Measurements from ENCODE around the gene CLEC2L. TPM values are rescaled to one million over a fixed set of nuclear protein-coding genes. Genes with fewer than 3 reads are reported as not detected.
A peak's percentile ranks its signal among the peaks of the same experiment; 100 is the strongest.

CLEC2L gene
- total RNA-seq, 1 donor from 2014 or later = not detected

GRCh38 chr7:139525239-139525638, 1.8 kb downstream of the CLEC2L start:
- H3K4me3 ChIP-seq (ENCODE audit: insufficient read depth, low read depth, low read length) = no peak overlapping the region
- H3K4me1 Mint-ChIP-seq (ENCODE audit: low read depth, unreplicated experiment) = peaks cover 7% of the 10 kb centered on the region
- no peak for DNase-seq (ENCODE audit: low read depth)
- no peak for FAIRE-seq
- H3K36me3 ChIP-seq (ENCODE audit: insufficient read depth, low read length) = no peaks in the 10 kb centered on the region
- H3K9ac ChIP-seq (ENCODE audit: low read length) = no peak overlapping the region
- H4K20me1 ChIP-seq (ENCODE audit: insufficient read depth, low read length) = no peaks in the 10 kb centered on the region
- peaks cover 2% of the 10 kb centered on the region for H3K36me3 Mint-ChIP-seq (ENCODE audit: low read depth, unreplicated experiment)
- H3K4me1 ChIP-seq (ENCODE audit: insufficient read depth, low read length) = peaks cover 9% of the 10 kb centered on the region
- no peak overlapping the region for H3K4me2 ChIP-seq (ENCODE audit: low read length)
- H3K27me3 Mint-ChIP-seq (ENCODE audit: low read depth, unreplicated experiment) = peaks cover 60% of the 10 kb centered on the region
- peaks cover 25% of the 10 kb centered on the region for H3K27me3 ChIP-seq (ENCODE audit: insufficient read depth, low read length)
- H3K27ac Mint-ChIP-seq (ENCODE audit: unreplicated experiment) = no peak overlapping the region
- no peak overlapping the region for H2AFZ ChIP-seq (ENCODE audit: low read depth, low read length)
- H3K9me3 Mint-ChIP-seq (ENCODE audit: unreplicated experiment) = peaks cover 5% of the 10 kb centered on the region
- H3K27ac ChIP-seq (ENCODE audit: low read depth, low read length) = no peak overlapping the region
- no peak overlapping the region for H3K4me3 Mint-ChIP-seq (ENCODE audit: unreplicated experiment)
- no peaks in the 10 kb centered on the region for H3K9me3 ChIP-seq (ENCODE audit: insufficient read depth, low read depth, low read length)
- no peaks in the 10 kb centered on the region for H3K79me2 ChIP-seq (ENCODE audit: insufficient read depth, low read length)
- no peak for TF ChIP-seq CTCF (IDR thresholded peaks at IDR 0.05; ENCODE audit: insufficient read depth, low read depth, low read length)
- no peak for TF ChIP-seq EZH2 (IDR thresholded peaks at IDR 0.05; ENCODE audit: insufficient read depth, low read length)

GRCh38 chr7:139525750-139526149, 2.3 kb downstream of the CLEC2L start:
- Histone ChIP-seq H3K36me3 (ENCODE audit: insufficient read depth, low read length) (no peaks in the 10 kb centered on the region), H3K4me3 (ENCODE audit: insufficient read depth, low read depth, low read length) (no peak overlapping the region), H4K20me1 (ENCODE audit: insufficient read depth, low read length) (no peaks in the 10 kb centered on the region), H3K4me2 (ENCODE audit: low read length) (no peak overlapping the region), H3K9ac (ENCODE audit: low read length) (no peak overlapping the region), H3K9me3 (ENCODE audit: insufficient read depth, low read depth, low read length) (no peaks in the 10 kb centered on the region), H2AFZ (ENCODE audit: low read depth, low read length) (no peak overlapping the region), H3K4me1 (ENCODE audit: insufficient read depth, low read length) (peaks cover 9% of the 10 kb centered on the region), H3K27ac (ENCODE audit: low read depth, low read length) (no peak overlapping the region), H3K79me2 (ENCODE audit: insufficient read depth, low read length) (no peaks in the 10 kb centered on the region), H3K27me3 (ENCODE audit: insufficient read depth, low read length) (peaks cover 25% of the 10 kb centered on the region)
- no peak for TF ChIP-seq CTCF (IDR thresholded peaks at IDR 0.05; ENCODE audit: insufficient read depth, low read depth, low read length)
- no peak for TF ChIP-seq EZH2 (IDR thresholded peaks at IDR 0.05; ENCODE audit: insufficient read depth, low read length)
- Mint-ChIP-seq H3K27ac (ENCODE audit: unreplicated experiment) (no peak overlapping the region), H3K27me3 (ENCODE audit: low read depth, unreplicated experiment) (peaks cover 63% of the 10 kb centered on the region), H3K9me3 (ENCODE audit: unreplicated experiment) (peaks cover 5% of the 10 kb centered on the region), H3K4me1 (ENCODE audit: low read depth, unreplicated experiment) (peaks cover 7% of the 10 kb centered on the region), H3K36me3 (ENCODE audit: low read depth, unreplicated experiment) (peaks cover 2% of the 10 kb centered on the region), H3K4me3 (ENCODE audit: unreplicated experiment) (no peak overlapping the region)
- no peak for FAIRE-seq
- no peak for DNase-seq (ENCODE audit: low read depth)

GRCh38 chr7:139526578-139527544, 3.4 kb downstream of the CLEC2L start:
- H3K4me3 Mint-ChIP-seq (ENCODE audit: unreplicated experiment) = no peak overlapping the region
- FAIRE-seq = peak; percentile 70

More at GRCh38 chr7:139526578-139527544, 3.4 kb downstream of the CLEC2L start:
- peak; percentile 96 for DNase-seq (ENCODE audit: low read depth)
- peak overlapping the region; percentile 45 for H3K27ac ChIP-seq (ENCODE audit: low read depth, low read length)
- TF ChIP-seq EZH2 (IDR thresholded peaks at IDR 0.05; ENCODE audit: insufficient read depth, low read length) = no peak
- TF ChIP-seq CTCF (IDR thresholded peaks at IDR 0.05; ENCODE audit: insufficient read depth, low read depth, low read length) = no peak
- H2AFZ ChIP-seq (ENCODE audit: low read depth, low read length) = peak overlapping the region; percentile 20
- H3K27me3 Mint-ChIP-seq (ENCODE audit: low read depth, unreplicated experiment) = peaks cover 61% of the 10 kb centered on the region
- H3K9ac ChIP-seq (ENCODE audit: low read length) = no peak overlapping the region
- H3K9me3 ChIP-seq (ENCODE audit: insufficient read depth, low read depth, low read length) = no peaks in the 10 kb centered on the region
- H3K36me3 ChIP-seq (ENCODE audit: insufficient read depth, low read length) = no peaks in the 10 kb centered on the region
- H3K27ac Mint-ChIP-seq (ENCODE audit: unreplicated experiment) = no peak overlapping the region
- H3K36me3 Mint-ChIP-seq (ENCODE audit: low read depth, unreplicated experiment) = no peaks in the 10 kb centered on the region
- peaks cover 7% of the 10 kb centered on the region for H3K4me1 Mint-ChIP-seq (ENCODE audit: low read depth, unreplicated experiment)
- H3K4me2 ChIP-seq (ENCODE audit: low read length) = peak overlapping the region; percentile 50
- H4K20me1 ChIP-seq (ENCODE audit: insufficient read depth, low read length) = no peaks in the 10 kb centered on the region
- H3K4me1 ChIP-seq (ENCODE audit: insufficient read depth, low read length) = peaks cover 9% of the 10 kb centered on the region
- peaks cover 17% of the 10 kb centered on the region for H3K27me3 ChIP-seq (ENCODE audit: insufficient read depth, low read length)
- H3K79me2 ChIP-seq (ENCODE audit: insufficient read depth, low read length) = no peaks in the 10 kb centered on the region
- no peak overlapping the region for H3K4me3 ChIP-seq (ENCODE audit: insufficient read depth, low read depth, low read length)
- H3K9me3 Mint-ChIP-seq (ENCODE audit: unreplicated experiment) = peaks cover 5% of the 10 kb centered on the region
